Measurements from ENCODE around the gene SCN2B.

DNA sequence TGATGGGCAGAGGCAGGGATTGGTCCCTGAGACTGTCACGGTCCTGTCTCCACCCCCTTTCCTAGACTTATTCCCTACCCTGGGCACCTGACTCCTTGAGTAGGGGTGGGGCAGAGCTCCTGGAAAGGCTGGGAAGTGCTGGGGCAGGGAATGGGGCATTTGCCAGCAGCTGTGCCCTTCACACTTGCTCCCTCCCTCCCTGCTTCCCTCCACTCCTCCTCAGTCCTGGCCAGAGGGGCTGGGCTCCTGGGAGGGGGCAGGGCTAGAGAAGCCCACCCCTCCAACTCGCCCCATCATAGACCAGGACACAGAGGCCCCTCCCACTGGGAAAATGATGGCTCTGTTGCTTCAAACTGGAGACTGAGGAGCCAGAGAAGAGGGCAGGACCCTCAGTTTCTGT lies 11.6 kb downstream of the SCN2B start:
- TF ChIP-seq POLR2A (IDR thresholded peaks at IDR 0.05; ENCODE audit: low read length), result no peak
- TF ChIP-seq GATA1 (IDR thresholded peaks at IDR 0.05; ENCODE audit: low read depth, low read length), result no peak
